Natural killer cell (primary cell): ENCODE data around the gene FBXL19. TPM values are rescaled to one million over a fixed set of nuclear protein-coding genes. Genes with fewer than 3 reads are reported as not detected.

Experiments
- ATAC-seq, 3 donors: fragments of 150-1000 bp in 2 of 3; fragments of 200-7000 bp in 1 of 3; cut with Tn5 transposase; 1 replicate in 1 of 3; 2 replicates in 2 of 3; pipeline ENCODE4 v1.10.0; 2021; ENCODE audit warnings: mild to moderate bottlenecking in 2 of 3, moderate library complexity in 2 of 3
- DNase-seq, 2 donors: peaks; one replicate each; pipeline versions ENCODE4 v3.0.0 to v3.0.0-alpha.2; 2013 to 2021; ENCODE audit warnings: mixed read lengths in 1 of 2
- H3K27ac ChIP-seq: one replicate; pipeline ENCODE4 v1.5.1; 2013; ENCODE audit warnings: mild to moderate bottlenecking, low read length
- H3K27me3 ChIP-seq: one replicate; pipeline ENCODE4 v1.6.1; 2013; ENCODE audit warnings: low read length; ENCODE audit not compliant: control insufficient read depth, insufficient read depth
- H3K36me3 ChIP-seq: one replicate; pipeline ENCODE4 v1.6.1; 2013; ENCODE audit warnings: low read length; ENCODE audit not compliant: control insufficient read depth, insufficient read depth
- H3K4me1 ChIP-seq: one replicate; pipeline ENCODE4 v1.6.1; 2013; ENCODE audit warnings: low read length; ENCODE audit not compliant: control insufficient read depth, insufficient read depth
- H3K4me3 ChIP-seq: one replicate; pipeline ENCODE4 v1.5.1; 2013; ENCODE audit warnings: low read length
- H3K9me3 ChIP-seq: one replicate; pipeline ENCODE4 v1.6.1; 2013; ENCODE audit warnings: low read length; ENCODE audit not compliant: control insufficient read depth, insufficient read depth
- H3K27ac Mint-ChIP-seq, 2 donors: one replicate each; pipeline ENCODE4 v1.8.0; 2022; ENCODE audit warnings: mild to moderate bottlenecking in 2 of 2, mixed read lengths in 2 of 2, moderate library complexity in 1 of 2
- H3K27me3 Mint-ChIP-seq, 2 donors: one replicate each; pipeline ENCODE4 v1.8.0; 2022; ENCODE audit warnings: low read depth in 2 of 2, mixed read lengths in 2 of 2
- H3K36me3 Mint-ChIP-seq: one replicate; pipeline ENCODE4 v1.8.0; 2022; ENCODE audit warnings: mixed read lengths
- H3K4me1 Mint-ChIP-seq, 2 donors: one replicate each; pipeline ENCODE4 v1.8.0; 2022; ENCODE audit warnings: mixed read lengths in 2 of 2
- H3K4me3 Mint-ChIP-seq: one replicate; pipeline ENCODE4 v1.8.0; 2022; ENCODE audit warnings: mild to moderate bottlenecking, moderate library complexity, mixed read lengths
- H3K9me3 Mint-ChIP-seq, 2 donors: one replicate each; pipeline ENCODE4 v1.8.0; 2022; ENCODE audit warnings: mixed read lengths in 2 of 2
- CTCF ChIP-seq: fragments of 200-600 bp; IDR thresholded peaks from one replicate; pipeline ENCODE4 v1.8.0; 2022; ENCODE audit warnings: antibody characterized with exemption
- WGBS: methylation state at CpG from one replicate; pipeline ENCODE4 v1.1.7; 2013; ENCODE audit warnings: missing lambda C conversion rate; ENCODE audit not compliant: insufficient coverage; 5-methylcytosine and 5-hydroxymethylcytosine counted together
- intact Hi-C: fragments of 100-400 bp; cut with micrococcal nuclease; formaldehyde crosslinking; loops from one replicate; pipeline ENCODE4 v1.14.2; 2022
- total RNA-seq, 4 donors: library from RNA; stranded (reverse); fragments of 120-200 nt in 1 of 4; gene quantifications; one replicate each; pipeline versions ENCODE4 v1.2.3 to v1.2.4, GENCODE V29; 2013 to 2022

Gene FBXL19
- total RNA-seq, 3 donors from 2014 or later (not counting 1 experiment from before 2014, with no cell fraction given), result 10.1 to 13.3 (median 12.4) TPM

GRCh38 chr16:30984669-30985400 is 61.5 kb downstream of the FBXL19 start, which contains the start of gene HSD3B7:
Gene HSD3B7 (plus strand): TSS chr16:30985207. CDS start chr16:30985659, 452 bp downstream.
- peaks cover 17% of the 10 kb centered on the region for H3K36me3 ChIP-seq
- Mint-ChIP-seq H3K36me3 (no peaks in the 10 kb centered on the region), H3K9me3 (no peaks in the 10 kb centered on the region), H3K27ac (no peak within 1 kb of the TSS), H3K4me1 (peaks cover 0 to 20% of the 10 kb centered on the region in 2 donors), H3K4me3 (no peak within 1 kb of the TSS), H3K27me3 (no peaks in the 10 kb centered on the region)
- peak; percentile 85 for TF ChIP-seq CTCF
- WGBS, result 50% methylated on average over 22 of the region's 24 CpGs
- H3K4me1 ChIP-seq, result peaks cover 9% of the 10 kb centered on the region
- H3K27me3 ChIP-seq, result no peaks in the 10 kb centered on the region
- no peak within 1 kb of the TSS for H3K4me3 ChIP-seq
- H3K27ac ChIP-seq, result no peak within 1 kb of the TSS
- intact Hi-C loops, result loop anchor here (1.0 to 2.0 kb wide), 5 partner anchors 110 to 884 kb away; partner anchors contain the start of gene ZNF843
- ATAC-seq (peak; percentile 75 to 92 (median 82)), DNase-seq (peak; percentile 76 to 84)
- no peaks in the 10 kb centered on the region for H3K9me3 ChIP-seq

GRCh38 chr16:30985401-30986128 is 62.2 kb downstream of the FBXL19 start:
- Mint-ChIP-seq H3K27ac (no peak overlapping the region), H3K9me3 (no peaks in the 10 kb centered on the region), H3K36me3 (no peaks in the 10 kb centered on the region), H3K27me3 (no peaks in the 10 kb centered on the region), H3K4me3 (no peak overlapping the region), H3K4me1 (peaks cover 0 to 16% of the 10 kb centered on the region in 2 donors)
- Histone ChIP-seq H3K27ac (no peak overlapping the region), H3K36me3 (peaks cover 10% of the 10 kb centered on the region), H3K4me3 (no peak overlapping the region), H3K9me3 (no peaks in the 10 kb centered on the region), H3K27me3 (no peaks in the 10 kb centered on the region), H3K4me1 (peaks cover 9% of the 10 kb centered on the region)
- DNase-seq, result peak in 1 of 2 donors; percentile 31
- WGBS, result 82% methylated on average over 19 of the region's 20 CpGs
- intact Hi-C loops, result loop anchor here (1.0 to 2.0 kb wide), 5 partner anchors 110 to 883 kb away; partner anchors contain the start of gene ZNF843
- no peak for TF ChIP-seq CTCF
- peak in 1 of 3 donors; percentile 5 for ATAC-seq

GRCh38 chr16:30986129-30986991 is 63.0 kb downstream of the FBXL19 start:
- no peak for ATAC-seq
- WGBS, result 96% methylated on average over 29 of the region's 29 CpGs
- no peaks in the 10 kb centered on the region for H3K27me3 Mint-ChIP-seq
- H3K27ac Mint-ChIP-seq, result no peak overlapping the region
- H3K4me3 ChIP-seq, result no peak overlapping the region
- H3K27ac ChIP-seq, result no peak overlapping the region
- no peak for TF ChIP-seq CTCF
- intact Hi-C loops, result no loop called here
- H3K9me3 Mint-ChIP-seq, result no peaks in the 10 kb centered on the region
- peaks cover 9% of the 10 kb centered on the region for H3K4me1 ChIP-seq
- H3K4me3 Mint-ChIP-seq, result no peak overlapping the region
- no peak for DNase-seq
- no peaks in the 10 kb centered on the region for H3K36me3 Mint-ChIP-seq
- H3K4me1 Mint-ChIP-seq, result peaks cover 0 to 21% of the 10 kb centered on the region in 2 donors
- H3K27me3 ChIP-seq, result no peaks in the 10 kb centered on the region
- H3K36me3 ChIP-seq, result peaks cover 5% of the 10 kb centered on the region
- H3K9me3 ChIP-seq, result no peaks in the 10 kb centered on the region
